Activated T-helper 1 cell treated with Interleukin-2 at 50 U/mL for 16 hours (primary cell): ENCODE measurements around the gene SHC3.

Source experiments
- DNase-seq: peaks from one replicate; pipeline ENCODE4 v3.0.0-alpha.2; 2020; ENCODE audit warnings: low read depth

The SHC3 gene

DNA sequence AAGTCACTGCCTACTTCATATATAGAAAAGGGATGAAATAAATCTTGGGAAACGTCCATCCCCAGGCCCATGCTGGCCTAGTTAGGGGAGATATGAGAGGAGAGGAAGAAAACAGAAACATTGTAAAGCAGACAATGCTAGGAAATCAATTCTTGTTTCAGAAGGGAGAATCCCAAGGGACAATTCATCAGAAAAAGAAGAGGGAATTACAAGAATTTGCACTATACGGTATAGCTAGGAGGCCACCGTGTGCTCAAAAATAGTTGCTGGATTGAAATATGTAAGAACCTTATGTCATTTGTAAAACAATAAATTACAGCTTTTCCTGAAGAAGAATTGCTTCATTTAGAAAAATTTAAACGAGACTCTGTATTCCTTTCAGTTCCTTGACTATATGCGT is 8.3 kb upstream of the SHC3 start:
- no peak for DNase-seq

DNA sequence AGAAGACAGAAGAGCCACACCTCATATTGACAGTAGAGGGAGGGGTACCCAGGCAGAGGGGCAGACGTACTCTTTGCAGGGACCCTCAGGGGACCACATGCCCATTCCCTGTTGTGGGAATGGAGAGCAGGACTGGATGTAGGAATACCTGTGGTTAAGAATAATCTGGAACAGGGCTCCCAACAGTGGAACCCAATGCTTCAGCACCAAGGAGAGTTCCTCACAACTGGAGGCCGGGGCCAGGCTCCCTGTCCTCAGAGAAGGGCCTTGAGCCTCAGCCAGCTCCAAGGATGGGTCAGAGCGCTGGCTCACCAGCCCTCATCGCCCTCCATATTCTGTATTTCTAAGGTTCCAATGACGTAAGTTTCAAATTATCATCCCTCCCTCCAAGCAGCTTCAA is 7.4 kb upstream of the SHC3 start:
- DNase-seq, result no peak

DNA sequence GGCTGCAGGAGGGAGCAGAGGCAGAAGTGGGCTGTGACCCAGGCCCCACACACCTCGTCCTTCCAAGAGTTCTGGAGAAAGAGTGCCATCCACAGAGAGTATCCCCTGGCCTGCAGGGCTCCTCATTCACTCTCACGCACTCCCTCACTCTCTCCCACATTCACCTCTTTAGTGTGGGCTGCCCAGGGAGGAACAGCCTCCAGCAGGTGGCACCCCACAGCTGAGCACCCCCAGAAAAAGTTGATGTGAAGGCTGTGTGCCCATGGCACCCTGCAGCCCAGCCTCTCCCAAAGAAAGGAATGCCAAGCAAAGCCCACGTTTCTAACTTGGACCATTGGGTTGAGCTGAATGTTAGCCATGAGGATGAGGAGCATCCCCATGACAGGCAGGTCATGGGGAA is 4.5 kb upstream of the SHC3 start:
- DNase-seq, result no peak

DNA sequence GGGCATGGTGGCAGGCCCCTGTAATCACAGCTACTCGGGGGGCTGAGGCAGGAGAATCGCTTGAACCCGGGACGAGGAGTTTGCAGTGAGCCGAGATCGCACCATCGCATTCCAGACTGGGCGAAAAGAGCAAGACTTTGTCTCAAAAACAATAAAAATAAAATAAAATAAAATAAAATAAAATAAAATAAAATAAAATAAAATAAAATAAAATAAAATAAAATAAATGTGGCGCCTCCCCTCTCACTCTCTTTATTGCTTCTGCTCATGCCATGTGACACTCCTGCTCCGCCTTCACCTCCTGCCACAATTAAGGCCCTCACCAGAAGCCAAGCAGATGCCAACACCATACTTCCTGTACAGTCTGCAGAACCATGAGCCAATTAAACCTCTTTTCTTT is 3.8 kb upstream of the SHC3 start:
- no peak for DNase-seq

- no peak for DNase-seq
Measured at GRCh38 chr9:89179895-89180734, 1.5 kb upstream of the SHC3 start.

- DNase-seq, result no peak
Measured at GRCh38 chr9:89179540-89179894, 899 bp upstream of the SHC3 start.

DNA sequence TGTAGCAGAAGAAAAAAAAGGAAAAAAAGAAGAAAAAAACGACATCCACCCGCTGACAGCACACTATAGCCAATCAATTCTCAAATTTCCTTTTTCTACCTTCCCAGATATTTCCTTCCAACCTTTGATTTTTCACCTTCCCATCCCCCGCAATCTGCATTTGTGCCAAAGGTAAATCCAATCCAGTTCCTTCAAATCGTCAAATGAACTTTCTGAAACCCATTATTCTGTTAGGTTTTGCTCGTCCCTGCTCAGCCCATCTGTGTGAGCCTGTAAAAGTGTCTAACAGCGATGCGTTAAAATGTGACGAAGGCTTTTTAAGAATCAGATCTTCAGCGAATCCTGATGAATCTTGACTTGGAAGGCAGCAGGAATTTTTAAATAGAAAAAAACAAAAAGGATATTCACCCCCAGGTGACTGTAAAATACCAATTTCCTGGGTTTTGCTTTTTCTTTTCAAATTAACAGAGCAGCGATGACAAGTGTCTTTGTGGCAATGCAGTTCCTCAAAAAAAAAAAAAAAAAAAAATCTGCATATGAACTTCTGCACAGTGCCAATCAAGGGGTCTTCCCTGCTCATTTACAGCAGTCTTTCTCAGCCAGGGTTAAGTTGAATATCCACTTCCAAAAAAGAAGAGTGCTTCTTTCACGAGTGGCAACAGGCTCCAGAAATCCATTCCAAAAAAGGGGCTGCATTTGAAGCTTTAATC is 367 bp upstream of the SHC3 start:
- no peak for DNase-seq

DNA sequence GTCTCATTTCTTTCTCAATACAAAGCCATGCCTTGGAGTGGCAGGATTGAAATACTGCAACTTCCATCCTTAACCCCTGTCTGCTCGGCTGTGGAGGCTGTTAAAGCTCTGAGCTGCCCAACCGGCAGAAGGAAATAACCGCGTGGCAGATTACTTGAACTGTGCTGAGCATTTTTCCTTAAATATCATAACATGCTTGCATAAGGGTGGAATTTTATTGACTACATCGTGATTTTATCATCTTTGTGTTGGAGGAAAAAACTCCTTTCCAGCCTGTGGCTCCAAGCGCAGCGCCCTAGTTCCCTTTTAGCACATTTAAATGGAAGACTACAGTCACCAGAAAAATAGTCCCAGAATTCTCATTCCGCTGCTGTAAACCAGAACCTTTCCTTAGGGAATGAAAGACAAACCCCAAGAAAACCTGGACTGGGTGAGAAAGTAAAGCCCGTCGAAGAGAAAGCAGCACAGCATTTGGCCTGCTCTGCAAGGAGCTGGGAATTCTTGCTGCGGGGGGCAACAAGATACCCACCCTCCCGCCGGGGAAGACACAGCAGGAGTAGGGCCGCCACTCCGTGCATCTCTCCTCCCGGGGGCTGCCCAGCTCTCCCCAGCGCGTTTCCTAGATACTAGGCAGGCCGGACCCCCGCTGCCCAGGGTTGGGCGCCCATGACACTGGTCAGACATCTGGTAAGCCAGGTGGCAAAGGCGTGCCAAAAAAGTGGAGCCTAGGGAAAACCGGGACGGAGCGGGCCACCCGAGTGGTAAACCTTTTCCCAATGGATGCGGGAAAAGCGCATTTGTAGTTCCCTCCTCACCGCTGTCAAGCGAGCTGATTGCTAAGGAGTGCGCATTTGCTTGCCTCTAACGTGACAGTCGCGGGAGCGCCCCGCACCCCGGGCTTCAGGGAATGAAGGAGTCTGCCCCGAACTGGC is 1.3 kb downstream of the SHC3 start:
- no peak for DNase-seq

DNA sequence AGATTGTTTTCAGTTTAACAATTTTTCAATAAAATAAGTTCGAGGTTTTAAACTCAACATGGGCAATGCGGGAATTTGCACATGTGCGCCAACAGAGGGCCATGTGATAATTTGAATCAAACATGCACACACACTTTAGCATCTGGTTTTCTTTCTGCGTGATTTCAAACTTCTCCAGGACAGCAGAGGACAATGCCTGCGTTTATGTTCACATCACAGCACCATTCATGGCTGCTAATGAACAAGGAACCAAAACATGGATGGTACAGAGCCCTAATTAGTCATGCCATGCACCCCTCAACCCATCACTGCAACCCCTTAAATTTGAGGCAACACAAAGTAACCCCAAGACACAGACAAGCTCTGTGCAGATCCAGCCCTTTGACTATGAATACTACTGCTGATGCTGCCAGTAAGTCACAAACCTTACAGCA is 2.8 kb downstream of the SHC3 start:
- no peak for DNase-seq

GRCh38 chr9:89174291-89174690 is 4.3 kb downstream of the SHC3 start:
- no peak for DNase-seq

DNA sequence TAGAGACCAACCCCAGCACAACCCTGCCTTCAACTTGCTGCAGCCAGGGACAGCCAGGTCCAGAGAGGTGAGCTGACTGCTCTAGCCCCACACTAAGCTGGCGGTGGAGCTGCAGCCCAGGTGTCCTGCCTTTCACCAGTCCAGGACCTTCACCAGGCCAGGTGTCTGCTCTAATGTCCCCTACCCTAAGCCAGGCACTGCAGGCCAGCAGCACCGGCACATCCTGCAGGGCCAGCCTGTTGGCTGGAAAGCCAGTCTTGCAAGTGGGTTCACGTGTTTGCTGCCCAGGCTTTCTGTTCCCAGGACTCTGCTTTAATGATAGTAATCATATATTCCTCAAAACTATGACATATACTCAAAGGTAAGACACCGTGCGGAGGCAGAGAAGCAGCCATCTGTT is 5.5 kb downstream of the SHC3 start:
- no peak for DNase-seq

GRCh38 chr9:89172398-89172797 is 6.2 kb downstream of the SHC3 start:
- DNase-seq, result no peak

DNA sequence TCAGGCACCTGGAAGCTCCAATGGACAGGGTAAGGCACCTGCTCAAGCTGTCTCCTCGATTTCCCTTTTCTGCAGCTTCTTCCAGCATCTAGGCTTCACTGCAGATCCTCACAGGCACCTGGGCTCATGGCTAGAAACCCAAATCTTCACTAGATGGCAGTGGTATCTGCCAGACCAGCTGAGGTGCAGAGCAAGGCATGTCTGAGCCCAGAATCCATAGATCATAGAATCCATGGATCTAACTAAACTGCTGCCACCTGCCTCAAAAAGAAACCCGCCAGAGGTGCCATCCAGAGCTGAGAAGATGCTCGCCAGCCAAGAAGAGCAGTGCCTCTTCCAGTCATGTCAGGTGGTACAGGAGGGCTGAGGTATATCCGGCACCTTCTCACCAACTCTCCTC is 6.9 kb downstream of the SHC3 start:
- DNase-seq, result no peak

- DNase-seq, result no peak
Measured at GRCh38 chr9:89171231-89171630, 7.4 kb downstream of the SHC3 start.

DNA sequence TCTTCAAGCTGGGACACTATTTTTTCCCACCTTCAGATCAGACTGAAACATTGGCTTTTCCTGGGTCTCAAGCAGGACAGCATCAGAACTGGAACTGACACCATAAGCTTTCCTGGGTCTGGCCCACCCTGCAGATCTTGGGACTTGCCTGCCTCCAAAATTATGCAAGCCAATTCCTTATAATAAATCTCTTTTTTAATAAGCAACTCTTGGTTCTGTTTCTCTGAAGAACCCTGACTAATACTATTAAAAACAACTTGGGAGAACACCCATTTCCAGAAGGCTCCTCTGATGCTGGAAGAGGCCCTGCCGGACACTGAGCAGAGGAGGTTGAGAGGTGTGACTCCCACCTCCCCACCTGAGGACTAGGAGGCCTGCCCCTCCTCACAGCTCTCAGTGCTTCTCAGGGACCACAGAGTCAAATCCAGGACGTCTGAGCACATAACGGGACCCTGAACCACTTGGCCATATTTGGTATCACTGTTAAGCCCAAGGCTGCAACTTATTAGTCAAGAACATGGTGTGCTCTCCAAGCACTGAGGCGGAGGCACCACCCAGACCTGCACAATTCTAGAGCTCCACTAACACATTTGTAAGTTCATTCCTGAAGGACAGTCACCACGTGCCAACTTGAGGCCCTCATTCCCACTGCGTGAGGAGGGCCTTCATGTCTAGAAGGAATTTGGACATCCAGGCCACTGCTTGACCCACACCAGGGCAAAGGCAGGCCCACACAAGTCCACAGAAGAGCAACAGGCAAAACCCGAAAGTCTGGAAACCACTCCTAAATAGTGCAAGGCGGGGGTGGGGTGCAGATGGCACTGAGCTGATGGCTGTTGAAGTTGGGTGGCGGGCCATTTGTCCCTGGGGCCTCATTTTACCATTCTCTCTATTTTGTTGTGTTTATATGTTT is 9.5 kb downstream of the SHC3 start:
- DNase-seq, result no peak

DNA sequence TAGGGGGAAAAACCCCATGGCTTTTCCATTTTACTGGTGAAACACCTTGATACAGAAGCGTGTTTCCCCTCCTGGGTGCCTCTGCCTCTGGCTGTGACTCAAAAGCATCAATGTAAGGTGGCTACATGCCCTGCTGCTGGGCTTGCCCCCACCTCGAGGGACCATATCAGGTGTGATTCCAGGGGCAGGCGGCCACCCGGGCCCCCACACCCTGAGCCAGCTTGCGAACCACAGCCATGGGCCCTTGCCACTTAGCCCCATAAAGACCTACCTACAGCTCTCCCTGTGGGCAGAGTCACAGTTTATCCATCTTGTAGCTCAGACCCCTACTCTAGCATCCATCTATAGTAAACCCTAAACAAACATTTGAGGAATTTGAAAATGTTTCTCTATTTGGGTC is 10.8 kb downstream of the SHC3 start:
- no peak for DNase-seq

DNA sequence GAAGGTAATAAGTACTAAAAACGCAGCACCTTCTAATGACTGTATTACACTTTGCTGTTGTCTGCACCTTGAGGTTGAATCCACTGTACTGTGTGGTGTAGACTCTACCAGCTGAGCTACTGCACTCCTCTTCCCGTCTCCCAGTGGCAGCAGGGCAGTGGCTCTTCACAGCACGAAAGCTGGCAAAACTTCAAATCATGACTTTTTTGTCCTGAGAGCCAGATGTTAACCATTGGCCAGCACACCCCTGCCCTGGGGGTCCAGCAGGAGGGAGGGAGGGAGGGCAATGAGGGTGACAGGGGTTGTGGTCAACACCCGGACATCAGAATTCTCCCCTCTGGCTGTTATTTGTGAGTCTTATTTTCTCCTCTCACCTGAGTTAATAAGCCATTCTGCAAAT is 11.8 kb downstream of the SHC3 start:
- DNase-seq, result no peak

DNA sequence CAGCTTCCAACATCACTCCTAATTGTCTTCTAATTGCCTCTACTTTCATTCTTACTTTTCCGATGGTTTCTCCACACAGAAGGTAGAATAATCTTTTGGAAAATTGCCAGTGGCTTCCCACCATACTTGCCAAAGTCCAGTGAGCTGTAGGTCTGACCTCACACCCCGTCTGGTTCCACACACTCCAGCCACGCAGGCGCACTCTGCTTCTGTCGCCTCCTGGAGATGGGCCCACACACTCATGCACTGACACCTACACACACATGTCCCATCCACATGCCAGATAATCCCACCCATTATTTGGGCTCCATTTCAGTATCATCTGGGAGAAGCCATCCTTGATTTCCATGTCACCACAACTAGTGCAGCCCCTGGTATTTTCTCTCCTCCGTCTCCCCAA is 12.7 kb downstream of the SHC3 start:
- DNase-seq, result no peak

- no peak for DNase-seq
Measured at GRCh38 chr9:89165341-89165740, 13.3 kb downstream of the SHC3 start.

DNA sequence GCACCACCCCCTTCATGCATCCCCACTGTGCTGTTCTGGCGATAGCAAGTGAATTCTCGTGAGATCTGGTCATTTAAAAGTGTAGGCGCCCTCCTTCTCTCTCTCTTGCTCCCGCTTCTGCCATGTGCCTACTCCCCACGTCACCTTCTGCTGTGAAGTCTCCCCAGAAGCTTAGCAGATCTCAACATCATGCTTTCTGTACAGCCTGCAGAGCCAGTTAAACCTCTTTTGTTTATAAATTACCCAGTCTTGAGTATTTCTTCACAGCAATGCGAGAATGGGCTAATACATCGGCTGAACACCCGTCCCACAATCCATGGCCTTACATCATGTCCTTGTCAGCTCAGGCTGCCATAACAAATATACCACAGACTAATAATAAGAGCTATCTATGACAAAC is 17.4 kb downstream of the SHC3 start:
- DNase-seq, result no peak

GRCh38 chr9:89160806-89161205 is 17.8 kb downstream of the SHC3 start:
- DNase-seq, result no peak
